ENCODE measurements around the gene MACROD2. TPM values are rescaled to one million over a fixed set of nuclear protein-coding genes. Genes with fewer than 3 reads are reported as not detected.

Gene MACROD2
- total RNA-seq, 2 experiments from 2014 or later = not detected

- no peaks in the 10 kb centered on the region for H3K36me3 Mint-ChIP-seq (ENCODE audit: low read depth)
- ChIA-PET CTCF (no interaction called here), POLR2A (no interaction called here)
- peaks cover 21% of the 10 kb centered on the region for H3K9me3 Mint-ChIP-seq
- DNase-seq = no peak
- no peaks in the 10 kb centered on the region for H3K4me1 Mint-ChIP-seq
- no peak overlapping the region for H3K27ac Mint-ChIP-seq
- H3K4me3 Mint-ChIP-seq = no peak overlapping the region
- no peaks in the 10 kb centered on the region for H3K27me3 Mint-ChIP-seq
Measured at GRCh38 chr20:15144916-15145315, 1149.6 kb downstream of the MACROD2 start.

DNA sequence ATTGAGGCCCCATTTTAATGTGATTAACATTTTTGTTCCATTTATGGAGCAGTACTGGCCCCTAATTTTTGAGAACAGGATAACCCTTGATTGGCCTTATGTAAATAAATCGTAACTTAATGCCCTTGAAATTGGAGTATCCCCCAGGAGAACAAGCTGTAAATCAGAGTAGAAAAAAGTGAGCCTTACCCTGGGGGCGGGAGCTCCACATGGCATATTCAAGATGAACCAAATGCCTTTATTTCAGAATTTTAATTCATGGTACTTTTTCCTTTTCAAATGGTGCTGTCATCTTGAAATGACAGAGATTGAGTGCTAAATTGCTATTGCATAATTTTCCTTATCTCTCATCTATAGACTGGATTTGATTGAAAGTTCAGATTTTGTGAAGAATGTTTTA is 1151.6 kb downstream of the MACROD2 start:
- ChIA-PET POLR2A (no interaction called here), CTCF (no interaction called here)
- Mint-ChIP-seq H3K4me3 (no peak overlapping the region), H3K27ac (no peak overlapping the region), H3K4me1 (no peaks in the 10 kb centered on the region), H3K27me3 (no peaks in the 10 kb centered on the region), H3K36me3 (ENCODE audit: low read depth) (no peaks in the 10 kb centered on the region), H3K9me3 (peaks cover 14% of the 10 kb centered on the region)
- no peak for DNase-seq

- no peaks in the 10 kb centered on the region for H3K27me3 Mint-ChIP-seq
- DNase-seq = no peak
- no peak overlapping the region for H3K27ac Mint-ChIP-seq
- no peaks in the 10 kb centered on the region for H3K4me1 Mint-ChIP-seq
- ChIA-PET POLR2A (no interaction called here), CTCF (no interaction called here)
- no peaks in the 10 kb centered on the region for H3K36me3 Mint-ChIP-seq (ENCODE audit: low read depth)
- peaks cover 28% of the 10 kb centered on the region for H3K9me3 Mint-ChIP-seq
- no peak overlapping the region for H3K4me3 Mint-ChIP-seq
Measured at GRCh38 chr20:15154070-15154469, 1158.8 kb downstream of the MACROD2 start.

DNA sequence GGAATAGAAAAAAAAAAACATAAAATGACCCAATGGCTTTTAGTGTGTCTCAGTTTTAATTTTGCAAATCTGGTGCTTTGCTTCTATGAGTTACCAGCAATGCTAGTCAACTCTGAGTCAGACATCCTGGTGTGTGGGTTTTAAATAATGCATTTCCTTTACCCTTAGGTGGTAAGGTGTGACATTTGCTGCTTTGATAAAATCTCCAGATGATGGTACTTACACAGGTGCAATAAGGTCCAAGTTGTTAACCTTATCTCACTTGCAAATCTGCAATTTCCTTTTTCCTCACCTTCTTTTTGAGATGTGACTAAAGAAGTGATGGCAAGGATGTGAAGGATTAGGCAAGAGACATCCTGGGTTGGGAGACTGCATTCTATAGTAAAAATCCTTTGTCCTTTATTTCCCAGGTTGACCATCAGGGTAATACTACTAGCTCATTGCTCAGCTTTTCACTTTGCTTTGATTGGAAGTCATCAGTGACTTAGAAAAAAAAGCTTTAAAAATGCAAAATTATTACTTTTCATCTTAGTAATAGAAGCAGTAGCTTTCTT is 1160.6 kb downstream of the MACROD2 start:
- CTCF ChIA-PET = no interaction called here
- H3K9me3 Mint-ChIP-seq = peaks cover 32% of the 10 kb centered on the region
- H3K27me3 Mint-ChIP-seq = no peaks in the 10 kb centered on the region
- POLR2A ChIA-PET = no interaction called here
- no peak overlapping the region for H3K27ac Mint-ChIP-seq
- no peak for DNase-seq
- H3K4me1 Mint-ChIP-seq = no peaks in the 10 kb centered on the region
- H3K4me3 Mint-ChIP-seq = no peak overlapping the region
- no peaks in the 10 kb centered on the region for H3K36me3 Mint-ChIP-seq (ENCODE audit: low read depth)

- no peak overlapping the region for H3K4me3 Mint-ChIP-seq
- H3K9me3 Mint-ChIP-seq = peaks cover 18% of the 10 kb centered on the region
- ChIA-PET POLR2A (no interaction called here), CTCF (no interaction called here)
- H3K27ac Mint-ChIP-seq = no peak overlapping the region
- H3K36me3 Mint-ChIP-seq (ENCODE audit: low read depth) = no peaks in the 10 kb centered on the region
- no peak for DNase-seq
- peaks cover 1% of the 10 kb centered on the region for H3K4me1 Mint-ChIP-seq
- H3K27me3 Mint-ChIP-seq = no peaks in the 10 kb centered on the region
Measured at GRCh38 chr20:15158533-15158932, 1163.2 kb downstream of the MACROD2 start.

DNA sequence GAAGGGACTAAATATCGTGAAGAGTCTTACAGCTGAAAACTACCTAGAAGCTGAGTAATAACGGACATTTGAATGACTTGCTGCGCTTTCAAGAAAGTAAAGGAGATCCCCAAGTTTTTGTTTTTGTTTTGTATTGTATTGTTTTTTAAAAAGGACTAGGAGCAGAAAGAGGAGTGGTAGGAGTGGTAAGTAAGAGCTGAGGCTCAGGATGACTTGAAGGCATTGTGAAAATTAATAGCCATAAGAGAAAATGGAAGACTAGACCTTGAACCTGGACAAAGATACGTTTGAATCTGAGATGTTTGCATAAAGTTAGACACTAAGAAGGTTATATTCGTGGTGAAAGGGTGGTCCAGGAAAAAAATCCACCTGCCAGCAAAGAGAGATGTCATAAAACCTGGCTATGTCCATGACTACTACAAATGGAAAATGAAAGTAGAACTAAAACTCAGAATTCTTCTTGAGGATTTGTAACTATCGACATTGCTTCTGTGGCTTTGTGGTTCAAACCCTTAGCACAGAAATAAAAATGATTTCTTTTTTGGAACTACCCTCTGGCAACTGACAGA is 1166.8 kb downstream of the MACROD2 start:
- Mint-ChIP-seq H3K27ac (no peak overlapping the region), H3K9me3 (peaks cover 6% of the 10 kb centered on the region), H3K27me3 (no peaks in the 10 kb centered on the region), H3K4me1 (peaks cover 1% of the 10 kb centered on the region), H3K36me3 (ENCODE audit: low read depth) (no peaks in the 10 kb centered on the region), H3K4me3 (no peak overlapping the region)
- CTCF ChIA-PET = interaction anchor here (0.6 kb wide), 1 partner anchor 29 kb away, joined by 4 read pairs; no protein-coding TSS in a partner anchor
- POLR2A ChIA-PET = no interaction called here
- DNase-seq = no peak

DNA sequence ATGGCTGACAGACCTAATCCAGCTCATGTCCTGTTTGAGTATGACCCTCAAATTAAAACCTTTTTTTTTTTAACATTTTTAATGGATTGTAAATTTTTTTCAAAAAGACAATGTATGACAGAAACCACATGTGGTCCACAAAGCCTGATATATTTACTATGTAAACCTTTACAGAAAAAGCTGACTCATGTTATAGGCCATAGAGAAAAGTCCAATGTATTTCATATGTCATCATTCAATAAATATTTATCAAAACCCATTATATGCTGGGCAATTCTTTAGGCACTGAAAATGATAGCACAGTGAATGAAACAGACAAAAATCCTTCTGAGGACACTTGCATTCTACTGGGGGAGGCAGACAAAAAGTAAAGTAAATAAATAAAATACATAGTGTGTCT is 1168.3 kb downstream of the MACROD2 start:
- Mint-ChIP-seq H3K4me1 (peaks cover 1% of the 10 kb centered on the region), H3K4me3 (no peak overlapping the region), H3K27me3 (no peaks in the 10 kb centered on the region), H3K27ac (no peak overlapping the region), H3K9me3 (peaks cover 3% of the 10 kb centered on the region), H3K36me3 (ENCODE audit: low read depth) (no peaks in the 10 kb centered on the region)
- no peak for DNase-seq
- ChIA-PET CTCF (no interaction called here), POLR2A (no interaction called here)

DNA sequence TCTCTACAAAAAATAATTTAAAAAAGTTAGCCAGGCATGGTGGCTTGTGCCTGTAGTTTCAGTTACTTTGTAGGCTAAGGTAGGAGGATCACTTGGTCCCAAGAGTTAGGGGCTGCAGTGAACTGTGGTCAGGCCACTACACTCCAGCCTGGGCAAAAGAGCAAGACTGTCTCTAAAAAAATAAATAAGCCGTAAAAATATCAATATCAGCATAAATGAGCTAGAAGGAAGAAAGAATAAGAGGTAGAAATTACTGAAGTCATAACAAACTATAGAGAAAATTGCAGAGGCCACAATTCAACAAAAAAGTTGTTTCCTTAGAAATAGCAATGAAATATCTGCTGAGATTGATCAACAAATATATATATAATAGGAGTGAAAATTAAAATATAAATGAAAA is 1169.4 kb downstream of the MACROD2 start:
- H3K9me3 Mint-ChIP-seq = peaks cover under 1% of the 10 kb centered on the region
- H3K27ac Mint-ChIP-seq = no peak overlapping the region
- DNase-seq = no peak
- ChIA-PET CTCF (no interaction called here), POLR2A (no interaction called here)
- H3K4me3 Mint-ChIP-seq = no peak overlapping the region
- no peaks in the 10 kb centered on the region for H3K36me3 Mint-ChIP-seq (ENCODE audit: low read depth)
- H3K4me1 Mint-ChIP-seq = peaks cover 1% of the 10 kb centered on the region
- no peaks in the 10 kb centered on the region for H3K27me3 Mint-ChIP-seq

GRCh38 chr20:15166744-15167143 is 1171.4 kb downstream of the MACROD2 start:
- Mint-ChIP-seq H3K4me3 (no peak overlapping the region), H3K27ac (no peak overlapping the region)

DNA sequence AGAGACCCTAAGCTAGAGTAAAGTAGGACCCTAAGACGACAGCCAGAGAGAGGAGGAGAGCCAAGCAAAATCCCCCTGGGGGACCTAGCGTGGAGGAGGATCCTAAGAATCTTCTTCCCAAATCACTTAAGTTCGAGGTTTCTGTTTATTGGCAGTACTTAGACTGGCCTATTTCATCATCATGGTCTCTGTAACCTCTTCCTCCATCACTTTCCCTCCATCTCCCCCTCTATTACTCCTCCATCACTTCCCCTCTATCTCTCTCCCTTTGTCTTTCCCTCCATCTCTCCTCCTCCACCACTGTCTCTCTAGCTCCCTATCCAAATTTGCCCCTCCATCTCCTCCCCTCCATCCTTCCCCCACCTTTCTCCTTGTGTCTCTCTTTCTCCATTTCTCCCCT is 1175.7 kb downstream of the MACROD2 start:
- no peaks in the 10 kb centered on the region for H3K27me3 Mint-ChIP-seq
- H3K36me3 Mint-ChIP-seq (ENCODE audit: low read depth) = no peaks in the 10 kb centered on the region
- no peaks in the 10 kb centered on the region for H3K4me1 Mint-ChIP-seq
- ChIA-PET CTCF (no interaction called here), POLR2A (no interaction called here)
- H3K27ac Mint-ChIP-seq = no peak overlapping the region
- H3K4me3 Mint-ChIP-seq = no peak overlapping the region
- DNase-seq = no peak
- peaks cover 4% of the 10 kb centered on the region for H3K9me3 Mint-ChIP-seq

More at GRCh38 chr20:15166744-15167143, 1171.4 kb downstream of the MACROD2 start:
- DNase-seq = no peak
- Mint-ChIP-seq H3K9me3 (peaks cover 2% of the 10 kb centered on the region), H3K36me3 (ENCODE audit: low read depth) (no peaks in the 10 kb centered on the region), H3K4me1 (peaks cover 1% of the 10 kb centered on the region), H3K27me3 (no peaks in the 10 kb centered on the region)
- CTCF ChIA-PET = no interaction called here
- POLR2A ChIA-PET = no interaction called here

DNA sequence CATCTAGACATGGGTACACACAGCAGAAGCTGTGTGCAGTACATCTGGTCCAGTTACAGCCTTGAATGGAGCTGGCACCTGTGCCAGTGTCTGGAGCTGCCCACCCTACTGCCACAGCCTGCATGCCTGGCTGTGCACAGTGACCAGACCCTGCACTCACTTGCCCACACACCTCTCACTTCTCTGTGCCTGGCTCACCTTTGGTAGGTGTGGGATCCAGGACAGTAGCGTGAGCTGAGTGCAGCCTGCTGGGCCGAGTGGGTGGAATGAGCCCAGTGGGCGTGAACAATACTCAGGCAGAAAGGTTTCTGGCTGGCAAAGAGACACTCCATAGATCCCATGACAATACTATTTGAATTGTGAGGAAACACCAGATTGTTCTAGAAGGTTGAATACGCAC is 1181.6 kb downstream of the MACROD2 start:
- H3K4me1 Mint-ChIP-seq = no peaks in the 10 kb centered on the region
- H3K27me3 Mint-ChIP-seq = no peaks in the 10 kb centered on the region
- H3K36me3 Mint-ChIP-seq (ENCODE audit: low read depth) = no peaks in the 10 kb centered on the region
- peaks cover 11% of the 10 kb centered on the region for H3K9me3 Mint-ChIP-seq
- H3K27ac Mint-ChIP-seq = no peak overlapping the region
- H3K4me3 Mint-ChIP-seq = no peak overlapping the region
- no peak for DNase-seq
- ChIA-PET CTCF (no interaction called here), POLR2A (no interaction called here)

DNA sequence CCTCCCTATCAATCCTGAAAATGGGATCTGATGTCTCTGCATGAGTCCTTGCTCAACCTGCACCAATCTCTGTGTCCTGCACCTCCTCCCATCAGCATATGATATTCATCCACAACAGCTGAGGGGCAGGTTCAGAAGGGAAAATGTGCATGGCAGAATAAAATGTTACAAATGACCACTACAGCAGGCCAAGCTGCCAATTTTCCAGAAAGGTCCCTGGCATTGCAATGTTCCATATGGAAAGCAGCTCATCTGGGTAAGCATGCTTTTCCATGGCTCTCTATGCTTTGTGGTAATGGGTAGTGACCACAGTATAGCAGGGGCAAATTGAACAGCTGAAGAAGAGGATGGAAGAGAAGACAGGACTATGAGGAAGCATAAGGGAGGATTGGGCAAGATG is 1183.3 kb downstream of the MACROD2 start:
- no peak for DNase-seq
- Mint-ChIP-seq H3K27ac (no peak overlapping the region), H3K4me1 (no peaks in the 10 kb centered on the region), H3K4me3 (no peak overlapping the region), H3K9me3 (peaks cover 16% of the 10 kb centered on the region), H3K36me3 (ENCODE audit: low read depth) (no peaks in the 10 kb centered on the region), H3K27me3 (no peaks in the 10 kb centered on the region)
- ChIA-PET CTCF (no interaction called here), POLR2A (no interaction called here)

GRCh38 chr20:15179381-15179780 is 1184.1 kb downstream of the MACROD2 start:
- ChIA-PET CTCF (no interaction called here), POLR2A (no interaction called here)
- no peak for DNase-seq
- Mint-ChIP-seq H3K9me3 (peaks cover 16% of the 10 kb centered on the region), H3K4me3 (no peak overlapping the region), H3K27ac (no peak overlapping the region), H3K4me1 (no peaks in the 10 kb centered on the region), H3K27me3 (no peaks in the 10 kb centered on the region), H3K36me3 (ENCODE audit: low read depth) (no peaks in the 10 kb centered on the region)

DNA sequence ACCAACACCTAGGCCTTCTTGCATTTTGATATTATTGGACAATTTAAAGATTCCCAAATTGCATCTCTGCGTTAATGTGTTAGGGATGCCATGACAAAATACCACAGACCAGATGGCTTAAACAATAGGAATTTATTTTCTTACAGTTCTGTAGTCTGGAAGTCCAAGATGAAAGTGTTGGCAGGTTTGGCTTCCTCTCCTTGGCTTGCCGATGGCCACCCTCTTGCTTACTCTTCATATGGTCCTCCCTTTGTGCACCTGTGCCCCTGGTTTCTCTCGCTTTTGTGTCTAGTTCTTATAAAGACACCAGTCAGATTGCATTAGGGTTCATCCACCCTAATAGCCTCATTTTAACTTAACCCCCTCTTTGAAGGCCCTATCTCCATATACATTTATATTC is 1184.5 kb downstream of the MACROD2 start:
- peaks cover 16% of the 10 kb centered on the region for H3K9me3 Mint-ChIP-seq
- no peak for DNase-seq
- no peaks in the 10 kb centered on the region for H3K4me1 Mint-ChIP-seq
- H3K27ac Mint-ChIP-seq = no peak overlapping the region
- H3K27me3 Mint-ChIP-seq = no peaks in the 10 kb centered on the region
- CTCF ChIA-PET = no interaction called here
- POLR2A ChIA-PET = no interaction called here
- H3K36me3 Mint-ChIP-seq (ENCODE audit: low read depth) = no peaks in the 10 kb centered on the region
- H3K4me3 Mint-ChIP-seq = no peak overlapping the region

Data from activated CD4-positive, alpha-beta memory T cell treated with anti-CD3 and anti-CD28 coated beads, Interleukin-2, amount 10 ng/mL, durations not matched to agents 7 days and 5 days (primary cell).